Vagina (tissue), 2 donors: ENCODE measurements around the gene SLC22A12. TPM values are rescaled to one million over a fixed set of nuclear protein-coding genes. Genes with fewer than 3 reads are reported as not detected.

Experiments used
- DNase-seq, 2 donors: peaks; one replicate each; pipeline ENCODE4 v3.0.0-alpha.2; 2017; ENCODE audit errors: extremely low spot score in 2 of 2
- H3K27ac ChIP-seq: fragments of 200-600 bp; sonication (generic); one replicate; pipeline ENCODE4 v1.5.1; 2019
- H3K27me3 ChIP-seq: fragments of 200-600 bp; sonication (generic); one replicate; pipeline ENCODE4 v1.5.1; 2019
- H3K36me3 ChIP-seq, 2 donors: fragments of 200-600 bp; sonication (generic); one replicate each; pipeline ENCODE4 v1.5.1; 2017 to 2019
- H3K4me1 ChIP-seq: fragments of 200-600 bp; sonication (generic); one replicate; pipeline ENCODE4 v1.5.1; 2019
- H3K4me3 ChIP-seq, 2 donors: fragments of 200-600 bp; sonication (generic); 1 replicate in 1 of 2; 2 replicates in 1 of 2; pipeline ENCODE4 v1.5.1; 2016 to 2019
- H3K9me3 ChIP-seq: fragments of 200-600 bp; sonication (generic); one replicate; pipeline ENCODE4 v1.5.1; 2019
- CTCF ChIP-seq, 3 experiments: fragments of 450-650 bp in 2 of 3; fragments of 200-600 bp in 1 of 3; sonication (generic) in 1 of 3; IDR thresholded peaks; one replicate each; pipeline ENCODE4 v1.5.1; 2017 to 2019; ENCODE audit warnings: antibody characterized with exemption in 3 of 3, mild to moderate bottlenecking in 2 of 3, moderate library complexity in 2 of 3
- POLR2A ChIP-seq, 2 donors: fragments of 450-650 bp; IDR thresholded peaks; one replicate each; pipeline ENCODE4 v1.6.1; 2017; ENCODE audit warnings: antibody characterized with exemption in 2 of 2, mild to moderate bottlenecking in 2 of 2, moderate library complexity in 2 of 2
- POLR2AphosphoS5 ChIP-seq, 2 donors: sonication (generic); formaldehyde crosslinking; IDR thresholded peaks; one replicate each; pipeline ENCODE4 v1.9.0; 2017; ENCODE audit warnings: antibody characterized with exemption in 2 of 2, mild to moderate bottlenecking in 2 of 2, low read depth in 1 of 2; ENCODE audit not compliant: insufficient read depth in 1 of 2
- intact Hi-C: fragments of 100-400 bp; cut with DNase I; formaldehyde crosslinking; loops from one replicate; pipeline ENCODE4 v1.15.1; 2023
- total RNA-seq: library from RNA; depleted of rRNA; stranded (reverse); fragments of >200 nt; gene quantifications from one replicate; pipeline ENCODE4 v1.2.3, GENCODE V29; 2016

Gene SLC22A12
- total RNA-seq, 1 donor from 2014 or later: not detected

DNA sequence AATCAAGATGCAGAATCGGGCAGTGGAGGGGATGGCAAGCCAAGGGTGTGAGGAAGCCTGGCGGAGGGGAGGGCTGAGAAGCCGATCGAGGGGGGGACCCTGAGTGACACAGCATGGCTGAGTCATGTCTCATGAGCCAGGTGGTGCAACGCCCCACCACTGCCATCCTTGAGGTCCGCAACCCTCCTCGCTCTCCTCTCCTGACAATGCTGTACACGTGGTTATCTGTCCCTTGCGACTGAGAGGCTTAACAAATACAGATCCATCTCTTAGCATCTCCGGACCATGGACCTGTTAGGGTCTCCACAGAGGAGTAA is 14.2 kb downstream of the SLC22A12 start:
- peaks cover 13% of the 10 kb centered on the region for H3K4me1 ChIP-seq
- no peak overlapping the region for H3K27ac ChIP-seq
- DNase-seq: no peak
- no peaks in the 10 kb centered on the region for H3K27me3 ChIP-seq
- intact Hi-C loops: no loop called here
- H3K36me3 ChIP-seq: no peaks in the 10 kb centered on the region
- no peak for TF ChIP-seq POLR2A (IDR thresholded peaks at IDR 0.05)
- TF ChIP-seq POLR2AphosphoS5 (IDR thresholded peaks at IDR 0.05; ENCODE audit: insufficient read depth in 1 of 2, low read depth in 1 of 2): no peak
- no peak for TF ChIP-seq CTCF (IDR thresholded peaks at IDR 0.05)
- no peaks in the 10 kb centered on the region for H3K9me3 ChIP-seq
- no peak overlapping the region for H3K4me3 ChIP-seq

DNA sequence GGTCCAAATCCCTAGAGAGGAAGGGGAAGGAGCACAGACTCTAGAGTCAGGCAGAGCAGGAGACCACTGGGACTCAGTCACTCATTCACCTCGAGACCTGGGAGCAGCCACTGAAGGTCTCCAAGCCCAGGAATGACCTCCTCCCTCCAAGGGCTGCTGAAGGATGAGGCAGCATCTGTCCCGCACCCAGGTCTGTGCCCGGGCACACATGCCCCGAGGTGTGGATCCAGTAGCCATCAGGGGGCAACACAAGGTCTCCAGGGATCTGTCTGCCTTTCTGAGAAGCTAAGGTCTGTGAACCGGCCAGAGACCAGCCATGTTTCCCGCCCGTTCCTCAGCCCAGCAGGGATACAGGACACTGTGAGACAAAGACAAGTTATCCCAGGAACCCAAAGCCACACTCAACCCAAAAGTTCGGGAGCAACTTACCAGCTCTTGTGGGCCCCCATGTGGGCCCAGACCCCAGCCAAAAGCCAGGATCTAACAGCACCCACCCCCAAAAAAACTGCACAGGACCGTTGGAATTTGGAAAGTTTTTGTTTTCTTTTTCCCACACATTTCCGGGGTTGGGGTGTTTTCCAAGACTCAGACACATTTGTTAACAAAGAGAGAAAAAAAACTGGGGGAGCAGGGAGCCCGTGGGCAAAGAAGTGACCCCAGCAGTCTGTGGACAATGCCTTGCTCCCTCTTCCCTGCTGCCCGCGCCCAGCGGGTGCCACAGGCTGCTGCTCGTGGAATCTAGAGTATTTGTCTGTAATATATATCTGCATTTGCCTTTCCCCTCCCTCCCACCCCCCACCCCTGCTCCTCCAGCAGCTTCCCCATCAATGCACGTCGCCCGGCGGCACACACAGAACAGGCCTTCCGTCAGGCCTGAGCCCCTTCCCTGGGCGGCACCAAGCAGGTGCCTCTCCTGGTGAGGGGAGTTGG is 14.9 kb downstream of the SLC22A12 start:
- Histone ChIP-seq H3K36me3 (no peaks in the 10 kb centered on the region), H3K4me1 (peaks cover 13% of the 10 kb centered on the region), H3K27ac (no peak overlapping the region), H3K9me3 (no peaks in the 10 kb centered on the region), H3K27me3 (no peaks in the 10 kb centered on the region), H3K4me3 (no peak overlapping the region)
- TF ChIP-seq POLR2AphosphoS5 (IDR thresholded peaks at IDR 0.05; ENCODE audit: insufficient read depth in 1 of 2, low read depth in 1 of 2) (no peak), CTCF (IDR thresholded peaks at IDR 0.05) (no peak), POLR2A (IDR thresholded peaks at IDR 0.05) (no peak)
- intact Hi-C loops: no loop called here
- no peak for DNase-seq

GRCh38 chr11:64606796-64607380 is 15.9 kb downstream of the SLC22A12 start:
- no peaks in the 10 kb centered on the region for H3K36me3 ChIP-seq
- no peaks in the 10 kb centered on the region for H3K27me3 ChIP-seq
- no peak for DNase-seq
- H3K4me1 ChIP-seq: peaks cover 13% of the 10 kb centered on the region
- TF ChIP-seq CTCF (IDR thresholded peaks at IDR 0.05) (no peak), POLR2AphosphoS5 (IDR thresholded peaks at IDR 0.05; ENCODE audit: insufficient read depth in 1 of 2, low read depth in 1 of 2) (no peak), POLR2A (IDR thresholded peaks at IDR 0.05) (no peak)
- intact Hi-C loops: no loop called here
- no peaks in the 10 kb centered on the region for H3K9me3 ChIP-seq
- H3K4me3 ChIP-seq: no peak overlapping the region
- no peak overlapping the region for H3K27ac ChIP-seq

DNA sequence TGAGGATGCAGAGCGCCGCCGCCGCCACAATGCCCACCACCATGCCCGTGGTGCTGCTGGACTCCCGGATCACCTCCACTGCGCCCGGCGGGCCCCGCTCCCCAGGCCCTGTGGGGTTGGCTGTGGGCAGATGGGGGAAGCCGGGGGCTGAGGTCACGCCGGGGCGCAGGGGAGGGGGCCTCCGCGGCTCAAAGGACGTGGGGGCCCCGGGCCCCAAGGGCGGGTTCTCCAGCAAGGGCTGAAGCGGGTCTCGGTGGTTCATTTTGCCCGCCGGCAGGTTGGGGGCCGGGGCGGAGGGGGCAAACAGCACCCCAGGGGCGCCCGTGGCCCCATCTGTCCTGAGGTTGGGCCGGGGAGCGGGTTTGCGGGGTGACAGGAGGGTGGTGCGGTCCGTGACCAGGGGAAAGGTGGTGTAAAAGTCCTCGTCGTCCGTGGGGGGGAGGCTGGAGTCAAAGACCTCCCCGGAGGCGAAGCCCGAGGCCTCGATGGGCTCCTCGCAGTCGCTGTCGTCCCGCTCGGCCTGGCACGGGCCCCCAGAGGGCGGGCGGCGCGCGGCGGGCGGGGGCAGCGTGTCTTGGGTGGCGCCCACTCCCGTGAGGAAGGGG is 16.5 kb downstream of the SLC22A12 start:
- DNase-seq: no peak
- Histone ChIP-seq H3K9me3 (no peaks in the 10 kb centered on the region), H3K36me3 (no peaks in the 10 kb centered on the region), H3K4me1 (peaks cover 13% of the 10 kb centered on the region), H3K27ac (peak overlapping the region; percentile 22), H3K4me3 (peak overlapping the region; percentile 32 to 43), H3K27me3 (no peaks in the 10 kb centered on the region)
- intact Hi-C loops: no loop called here
- TF ChIP-seq POLR2A (IDR thresholded peaks at IDR 0.05) (no peak), POLR2AphosphoS5 (IDR thresholded peaks at IDR 0.05; ENCODE audit: insufficient read depth in 1 of 2, low read depth in 1 of 2) (no peak), CTCF (IDR thresholded peaks at IDR 0.05) (no peak)
